Esophagus squamous epithelium (tissue), 4 donors: ENCODE results near the gene ALG9.

Experiments used
- CTCF ChIP-seq, 6 experiments: fragments of 450-650 bp in 4 of 6; fragments of 200-600 bp in 2 of 6; sonication (generic) in 2 of 6; IDR thresholded peaks; one replicate each; pipeline ENCODE4 v1.5.1; 2016 to 2019; ENCODE audit warnings: antibody characterized with exemption in 6 of 6, mild to moderate bottlenecking in 4 of 6, moderate library complexity in 4 of 6
- POLR2A ChIP-seq, 4 donors: fragments of 450-650 bp; IDR thresholded peaks; one replicate each; pipeline ENCODE4 v1.6.1; 2017; ENCODE audit warnings: antibody characterized with exemption in 4 of 4, mild to moderate bottlenecking in 4 of 4, moderate library complexity in 3 of 4

DNA sequence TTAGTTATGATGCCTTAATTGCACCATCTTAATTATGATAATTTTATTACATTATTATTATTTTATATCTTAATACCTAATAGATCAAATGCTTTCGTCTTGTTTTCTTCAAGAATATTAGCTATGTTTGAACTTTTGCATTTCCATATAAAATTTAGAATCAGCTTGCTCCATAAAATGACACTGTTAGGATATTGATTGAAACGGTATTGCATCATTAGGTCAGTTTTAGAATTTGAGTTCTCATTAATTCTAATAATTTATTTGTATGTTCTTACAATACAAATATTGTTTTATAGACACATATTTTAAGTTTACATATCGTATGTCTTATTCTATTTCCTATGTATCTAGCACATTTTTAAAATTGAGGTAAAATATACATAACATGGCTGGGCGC, 14.7 kb upstream of the ALG9 start:
- no peak for TF ChIP-seq CTCF (IDR thresholded peaks at IDR 0.05)
- no peak for TF ChIP-seq POLR2A (IDR thresholded peaks at IDR 0.05)
